HepG2 (cell line): ENCODE measurements around the gene MGAT1. TPM values are rescaled to one million over a fixed set of nuclear protein-coding genes. Genes with fewer than 3 reads are reported as not detected.

Source experiments
- ATAC-seq: fragments of 200-7000 bp; cut with Tn5 transposase; 3 replicates; pipeline ENCODE4 v1.9.1; 2020; ENCODE audit warnings: mild to moderate bottlenecking, moderate library complexity
- BruUV-seq: library from RNA; stranded (reverse); fragments of 400-500 nt; replicated peaks from 2 replicates; lab custom pipeline; 2021; lab: Mats Ljungman, UMichigan
- CTCF ChIA-PET: fragments of 300-600 bp; formaldehyde crosslinking; extraction: SDS; loops from one replicate; lab custom pipeline; 2021; ENCODE audit warnings: low total read pairs, inconsistent platforms, low intra/inter-chr PET ratio; lab: Yijun Ruan, JAX
- POLR2A ChIA-PET: fragments of 350-600 bp; sonication (Branson Sonifier 250); formaldehyde crosslinking; loops from one replicate; lab custom pipeline; 2020; ENCODE audit warnings: antibody characterized with exemption, inconsistent platforms; lab: Yijun Ruan, JAX
- DNase-seq: peaks from one replicate; pipeline ENCODE4 v3.0.0-alpha.2; 2015; ENCODE audit warnings: low spot score
- FAIRE-seq: peaks from 3 replicates; lab custom pipeline; 2011; peaks lifted over from hg19 to GRCh38; lab: Jason Lieb, UNC
- H2AFZ ChIP-seq: one replicate; pipeline ENCODE4 v1.6.1; 2011; ENCODE audit warnings: low read length, inconsistent platforms
- H3K27ac ChIP-seq: fragments of 300-600 bp; 3 replicates; pipeline ENCODE4 v1.8.0; 2011; ENCODE audit warnings: mixed run types, mild to moderate bottlenecking, mixed read lengths, low read length, inconsistent platforms; ENCODE audit not compliant: insufficient read depth; ENCODE audit errors: extremely low read length
- H3K27me3 ChIP-seq, 2 experiments: fragments of 200-600 bp in 1 of 2; 2 replicates in 1 of 2; 3 replicates in 1 of 2; pipeline versions ENCODE4 v1.6.0 to v1.8.0; 2011; ENCODE audit warnings: low read length in 2 of 2, mild to moderate bottlenecking in 2 of 2, moderate library complexity in 2 of 2, inconsistent platforms in 1 of 2; ENCODE audit not compliant: insufficient read depth in 2 of 2, control insufficient read depth in 1 of 2
- H3K36me3 ChIP-seq, 2 experiments: fragments of 200-600 bp in 1 of 2; replicated peaks in 1 of 2; 2 replicates in 1 of 2; 3 replicates in 1 of 2; pipeline versions ENCODE4 v1.5.1 to v1.8.0; 2011; ENCODE audit warnings: low read length in 2 of 2, inconsistent platforms in 1 of 2; ENCODE audit not compliant: insufficient read depth in 2 of 2, control insufficient read depth in 1 of 2
- H3K4me1 ChIP-seq: 2 replicates; pipeline ENCODE4 v1.5.1; 2012; ENCODE audit warnings: low read length, inconsistent platforms; ENCODE audit not compliant: insufficient read depth
- H3K4me2 ChIP-seq: 2 replicates; pipeline ENCODE4 v1.6.0; 2011; ENCODE audit warnings: low read depth, low read length, inconsistent platforms
- H3K4me3 ChIP-seq, 3 experiments: fragments of 200-600 bp in 1 of 3; sonication (generic), shearing (Covaris generic) in 1 of 3; replicated peaks in 1 of 3; 2 replicates each; pipeline ENCODE4 v1.5.1; 2011 to 2016; ENCODE audit warnings: low read length in 3 of 3, inconsistent platforms in 2 of 3, low read depth in 2 of 3, mild to moderate bottlenecking in 2 of 3, control low read depth in 1 of 3, mixed read lengths in 1 of 3; ENCODE audit not compliant: insufficient read depth in 1 of 3
- H3K79me2 ChIP-seq: one replicate; pipeline ENCODE4 v1.6.1; 2011; ENCODE audit warnings: low read length, inconsistent platforms; ENCODE audit not compliant: insufficient read depth
- H3K9ac ChIP-seq: 2 replicates; pipeline ENCODE4 v1.6.0; 2011; ENCODE audit warnings: mild to moderate bottlenecking, low read depth, low read length, inconsistent platforms; ENCODE audit not compliant: insufficient read depth
- H3K9me3 ChIP-seq: 2 replicates; pipeline ENCODE4 v1.5.1; 2012; ENCODE audit warnings: mild to moderate bottlenecking, low read length
- H4K20me1 ChIP-seq: 2 replicates; pipeline ENCODE4 v1.6.0; 2011; ENCODE audit warnings: inconsistent platforms, mild to moderate bottlenecking, low read length, moderate library complexity; ENCODE audit not compliant: insufficient read depth
- ETV6 ChIP-seq: sonication (generic); formaldehyde crosslinking; conservative IDR thresholded peaks from 2 replicates; pipeline ENCODE4 v1.4.0; 2020; ENCODE audit warnings: missing genetic modification reagents
- GZF1 ChIP-seq: sonication (generic); formaldehyde crosslinking; IDR thresholded peaks from 2 replicates; pipeline ENCODE4 v1.5.1; 2020; ENCODE audit warnings: mild to moderate bottlenecking, missing genetic modification reagents
- MTF2 ChIP-seq: sonication (generic); formaldehyde crosslinking; IDR thresholded peaks from 2 replicates; pipeline ENCODE4 v1.5.0; 2020; ENCODE audit warnings: missing genetic modification reagents, borderline replicate concordance
- ZNF24 ChIP-seq: fragments of 450-650 bp; IDR thresholded peaks from 2 replicates; pipeline ENCODE4 v1.6.1; 2017; ENCODE audit warnings: antibody characterized with exemption, mild to moderate bottlenecking
- ZNF350 ChIP-seq: sonication (generic); formaldehyde crosslinking; IDR thresholded peaks from 2 replicates; pipeline ENCODE4 v1.4.0; 2020; ENCODE audit warnings: mild to moderate bottlenecking, low read depth, missing genetic modification reagents, borderline replicate concordance
- ZNF672 ChIP-seq: sonication (generic); formaldehyde crosslinking; IDR thresholded peaks from 2 replicates; pipeline ENCODE4 v1.8.1; 2022; ENCODE audit warnings: missing genetic modification reagents
- ZNF713 ChIP-seq: sonication (generic); formaldehyde crosslinking; IDR thresholded peaks from 2 replicates; pipeline ENCODE4 v1.4.0; 2020; ENCODE audit warnings: mild to moderate bottlenecking, missing genetic modification reagents
- WGBS: methylation state at CpG from one replicate; pipeline ENCODE4 v1.1.6; 2017; ENCODE audit warnings: low lambda C conversion rate; 5-methylcytosine and 5-hydroxymethylcytosine counted together
- in situ Hi-C: cut with HindIII; loops from 2 replicates; pipeline ENCODE4 v1.10.0; 2017; ENCODE audit warnings: low pct_unique_long_range_greater_than_20kb; ENCODE audit not compliant: extremely low pct_ligation_motif_present
- intact Hi-C: fragments of 100-400 bp; cut with micrococcal nuclease; formaldehyde crosslinking; loops from one replicate; pipeline ENCODE4 v1.10.0; 2022; ENCODE audit not compliant: unreplicated experiment
- polyA plus RNA-seq, 8 experiments: library from polyadenylated mRNA; depleted of rRNA in 3 of 8; stranded (reverse) in 7 of 8; unstranded in 1 of 8; fragments of >200 nt; fragmentation: Illumina TruSeq in 4 of 8; extraction: Trizol in 4 of 8; gene quantifications; 2 replicates each; pipeline versions ENCODE4 v1.2.1 to v1.2.3, GENCODE V29; 2011 to 2016; ENCODE audit warnings: low read depth in 4 of 8, missing spikeins in 1 of 8, mixed read lengths in 1 of 8; ENCODE audit not compliant: insufficient read depth in 1 of 8
- total RNA-seq, 5 experiments: library from RNA; depleted of rRNA; stranded (reverse); fragments of >200 nt; fragmentation: Illumina TruSeq; extraction: Trizol; gene quantifications; 2 replicates each; pipeline ENCODE4 v1.2.3, GENCODE V29; 2016; ENCODE audit warnings: low read depth in 1 of 5
- TF ChIP-seq, protein P1 (sequence below): sonication (generic); formaldehyde crosslinking; IDR thresholded peaks from 2 replicates; pipeline ENCODE4 v1.5.1; 2020; ENCODE audit warnings: missing genetic modification reagents, mild to moderate bottlenecking, borderline replicate concordance

MGAT1 gene
- total and polyA plus RNA-seq, 2 of the 13 experiments (the other 11 are each of a cell fraction or from before 2014, with no cell fraction given), result 50.1 to 55.3 TPM

DNA sequence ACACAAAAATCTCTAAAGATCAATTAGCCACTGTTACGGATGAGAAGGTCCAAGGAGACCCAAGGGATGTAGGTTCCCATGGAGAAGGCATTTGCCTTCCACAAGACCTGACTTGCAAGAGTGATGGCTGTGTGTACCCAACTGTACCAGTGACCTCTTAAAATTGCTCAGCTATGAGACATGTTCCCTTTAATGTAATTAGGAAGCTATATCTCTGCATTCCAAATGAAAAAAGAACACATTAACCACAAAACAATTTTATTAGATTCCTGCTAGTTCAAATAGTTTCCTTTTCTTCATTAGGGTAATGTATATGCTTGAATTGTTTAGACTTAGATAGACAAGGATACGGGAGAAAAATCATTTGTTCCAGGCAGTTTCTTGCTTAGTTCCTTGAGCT is 66.1 kb downstream of the MGAT1 start:
- H3K27me3 ChIP-seq, result peaks cover 0 to 27% of the 10 kb centered on the region in 2 experiments; a peak in 3 of 5 replicates
- POLR2A ChIA-PET, result no interaction called here
- intact Hi-C loops (no loop called here), in situ Hi-C loops (no loop called here)
- no peak overlapping the region for H3K4me2 ChIP-seq
- ATAC-seq (no peak), FAIRE-seq (no peak), DNase-seq (no peak)
- BruUV-seq, result no TSS peak
- no peak overlapping the region for H3K27ac ChIP-seq
- 11% methylated on average over 2 of the region's 2 CpGs for WGBS
- H3K9ac ChIP-seq, result no peak overlapping the region
- CTCF ChIA-PET, result no interaction called here
- H2AFZ ChIP-seq, result no peak overlapping the region
- H3K36me3 ChIP-seq, result no peaks in the 10 kb centered on the region
- no peak overlapping the region for H3K4me3 ChIP-seq
- no peaks in the 10 kb centered on the region for H4K20me1 ChIP-seq
- TF ChIP-seq ZNF672 (no peak), GZF1 (CRISPR knock-in tag) (no peak), ZNF713 (CRISPR knock-in tag) (no peak), ZNF24 (no peak), ETV6 (CRISPR knock-in tag) (no peak), MTF2 (CRISPR knock-in tag) (no peak), ZNF350 (CRISPR knock-in tag) (no peak)
- TF ChIP-seq, protein P1, sequence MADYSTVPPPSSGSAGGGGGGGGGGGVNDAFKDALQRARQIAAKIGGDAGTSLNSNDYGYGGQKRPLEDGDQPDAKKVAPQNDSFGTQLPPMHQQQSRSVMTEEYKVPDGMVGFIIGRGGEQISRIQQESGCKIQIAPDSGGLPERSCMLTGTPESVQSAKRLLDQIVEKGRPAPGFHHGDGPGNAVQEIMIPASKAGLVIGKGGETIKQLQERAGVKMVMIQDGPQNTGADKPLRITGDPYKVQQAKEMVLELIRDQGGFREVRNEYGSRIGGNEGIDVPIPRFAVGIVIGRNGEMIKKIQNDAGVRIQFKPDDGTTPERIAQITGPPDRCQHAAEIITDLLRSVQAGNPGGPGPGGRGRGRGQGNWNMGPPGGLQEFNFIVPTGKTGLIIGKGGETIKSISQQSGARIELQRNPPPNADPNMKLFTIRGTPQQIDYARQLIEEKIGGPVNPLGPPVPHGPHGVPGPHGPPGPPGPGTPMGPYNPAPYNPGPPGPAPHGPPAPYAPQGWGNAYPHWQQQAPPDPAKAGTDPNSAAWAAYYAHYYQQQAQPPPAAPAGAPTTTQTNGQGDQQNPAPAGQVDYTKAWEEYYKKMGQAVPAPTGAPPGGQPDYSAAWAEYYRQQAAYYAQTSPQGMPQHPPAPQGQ (CRISPR knock-in tag), result no peak
- H3K4me1 ChIP-seq, result no peaks in the 10 kb centered on the region
- no peaks in the 10 kb centered on the region for H3K9me3 ChIP-seq
- no peaks in the 10 kb centered on the region for H3K79me2 ChIP-seq

Other genes with a start within 250 kb of the MGAT1 start
- not detected in 2 replicates for gene SCGB3A1, start 211.3 kb downstream of the MGAT1 start, total RNA-seq (2016; rRNA removed; fragmentation: Illumina TruSeq; extraction: Trizol)
- gene SCGB3A1, start 211.3 kb downstream of the MGAT1 start, polyA plus RNA-seq (2011; rRNA removed), result 0.17 TPM in 1 of 2 replicates, not detected in the other
- not detected in 2 replicates for gene FLT4, start 153.2 kb downstream of the MGAT1 start, total RNA-seq (2016; rRNA removed; fragmentation: Illumina TruSeq; extraction: Trizol)
- not detected in 2 replicates for gene FLT4, start 153.2 kb downstream of the MGAT1 start, polyA plus RNA-seq (2011; rRNA removed)
- gene OR2Y1, start 62.7 kb downstream of the MGAT1 start, total RNA-seq (2016; rRNA removed; fragmentation: Illumina TruSeq; extraction: Trizol), result not detected in 2 replicates
- gene OR2Y1, start 62.7 kb downstream of the MGAT1 start, polyA plus RNA-seq (2011; rRNA removed), result not detected in 2 replicates
- 18.9 and 19.4 TPM in 2 replicates for gene ZFP62, start 58.5 kb upstream of the MGAT1 start, total RNA-seq (2016; rRNA removed; fragmentation: Illumina TruSeq; extraction: Trizol)
- gene ZFP62, start 58.5 kb upstream of the MGAT1 start, polyA plus RNA-seq (2011; rRNA removed), result 8.2 and 8.4 TPM in 2 replicates
- not detected in 2 replicates for gene BTNL8, start 96.4 kb upstream of the MGAT1 start, total RNA-seq (2016; rRNA removed; fragmentation: Illumina TruSeq; extraction: Trizol)
- gene BTNL8, start 96.4 kb upstream of the MGAT1 start, polyA plus RNA-seq (2011; rRNA removed), result not detected in 2 replicates
- gene BTNL3, start 186.0 kb upstream of the MGAT1 start, total RNA-seq (2016; rRNA removed; fragmentation: Illumina TruSeq; extraction: Trizol), result not detected in 2 replicates
- gene BTNL3, start 186.0 kb upstream of the MGAT1 start, polyA plus RNA-seq (2011; rRNA removed), result not detected in 2 replicates
- gene BTNL9, start 237.5 kb upstream of the MGAT1 start, total RNA-seq (2016; rRNA removed; fragmentation: Illumina TruSeq; extraction: Trizol), result 0.13 TPM in 1 of 2 replicates, not detected in the other
- not detected in 2 replicates for gene BTNL9, start 237.5 kb upstream of the MGAT1 start, polyA plus RNA-seq (2011; rRNA removed)